Fibroblast of lung (primary cell): ENCODE data around the gene SPATA12. TPM values are rescaled to one million over a fixed set of nuclear protein-coding genes. Genes with fewer than 3 reads are reported as not detected.

Experiments used
- DNase-seq, 2 donors: peaks; one replicate each; pipeline versions ENCODE4 v3.0.0 to v3.0.0-alpha.2; 2010; ENCODE audit warnings: low read depth in 2 of 2
- H2AFZ ChIP-seq: 2 replicates; pipeline ENCODE4 v1.5.1; 2012; ENCODE audit warnings: low read length, control low read depth, inconsistent platforms
- H3K27ac ChIP-seq: 2 replicates; pipeline ENCODE4 v1.5.1; 2011; ENCODE audit warnings: low read length, control low read depth; ENCODE audit not compliant: insufficient read depth
- H3K27me3 ChIP-seq: 2 replicates; pipeline ENCODE4 v1.5.1; 2011; ENCODE audit warnings: mild to moderate bottlenecking, low read length; ENCODE audit not compliant: control insufficient read depth, insufficient read depth
- H3K36me3 ChIP-seq: 2 replicates; pipeline ENCODE4 v1.5.1; 2011; ENCODE audit warnings: low read length; ENCODE audit not compliant: control insufficient read depth, insufficient read depth
- H3K4me1 ChIP-seq: 2 replicates; pipeline ENCODE4 v1.5.1; 2011; ENCODE audit warnings: low read length; ENCODE audit not compliant: control insufficient read depth, insufficient read depth; ENCODE audit errors: extremely low read depth
- H3K4me2 ChIP-seq: 2 replicates; pipeline ENCODE4 v1.5.1; 2011; ENCODE audit warnings: low read length, control low read depth; ENCODE audit not compliant: insufficient read depth; ENCODE audit errors: extremely low read depth
- H3K4me3 ChIP-seq, 4 experiments: fragments of 200-600 bp in 1 of 4; sonication (generic) in 1 of 4; replicated peaks in 1 of 4; 2 replicates each; pipeline ENCODE4 v1.5.1; 2011 to 2016; ENCODE audit warnings: low read length in 4 of 4, low read depth in 3 of 4, mild to moderate bottlenecking in 3 of 4, control low read depth in 2 of 4, inconsistent platforms in 1 of 4, mixed read lengths in 1 of 4; ENCODE audit not compliant: insufficient read depth in 1 of 4; ENCODE audit errors: control extremely low read depth in 1 of 4
- H3K79me2 ChIP-seq: 2 replicates; pipeline ENCODE4 v1.5.1; 2012; ENCODE audit warnings: mild to moderate bottlenecking, low read length, inconsistent platforms; ENCODE audit not compliant: control insufficient read depth, insufficient read depth
- H3K9ac ChIP-seq: 2 replicates; pipeline ENCODE4 v1.5.1; 2011; ENCODE audit warnings: mild to moderate bottlenecking, low read length, control low read depth; ENCODE audit not compliant: insufficient read depth
- H3K9me3 ChIP-seq: 2 replicates; pipeline ENCODE4 v1.5.1; 2012; ENCODE audit warnings: low read depth, low read length; ENCODE audit not compliant: control insufficient read depth, insufficient read depth
- H4K20me1 ChIP-seq: 2 replicates; pipeline ENCODE4 v1.5.1; 2011; ENCODE audit warnings: low read length; ENCODE audit not compliant: control insufficient read depth, insufficient read depth; ENCODE audit errors: extremely low read depth
- CTCF ChIP-seq, 2 donors: IDR thresholded peaks in 1 of 2; conservative IDR thresholded peaks in 1 of 2; 1 replicate in 1 of 2; 2 replicates in 1 of 2; pipeline ENCODE4 v1.5.1; 2011 to 2012; ENCODE audit warnings: low read length in 2 of 2, control low read depth in 1 of 2, inconsistent platforms in 1 of 2, low read depth in 1 of 2, mild to moderate bottlenecking in 1 of 2
- EZH2 ChIP-seq: IDR thresholded peaks from 2 replicates; pipeline ENCODE4 v1.5.1; 2012; ENCODE audit warnings: low read length, control low read depth, mild to moderate bottlenecking; ENCODE audit errors: missing control alignments
- polyA plus RNA-seq, 2 donors: library from polyadenylated mRNA; depleted of rRNA in 1 of 2; stranded (reverse) in 1 of 2; unstranded in 1 of 2; fragments of >200 nt; gene quantifications; 2 replicates each; pipeline ENCODE4 v1.2.1, GENCODE V29; 2011 to 2012; ENCODE audit warnings: missing spikeins in 1 of 2
- total RNA-seq: library from RNA; depleted of rRNA; stranded (reverse); fragments of >200 nt; gene quantifications from 2 replicates; pipeline ENCODE4 v1.2.1, GENCODE V29; 2014

SPATA12 gene
- total and polyA plus RNA-seq, 2 donors (not counting 1 experiment from before 2014, with no cell fraction given): not detected

GRCh38 chr3:57026944-57027343, 33.5 kb upstream of the SPATA12 start:
- H2AFZ ChIP-seq: no peak overlapping the region
- no peak overlapping the region for H3K27ac ChIP-seq
- H4K20me1 ChIP-seq: no peaks in the 10 kb centered on the region
- H3K27me3 ChIP-seq: peaks cover 2% of the 10 kb centered on the region
- H3K4me1 ChIP-seq: no peaks in the 10 kb centered on the region
- H3K9me3 ChIP-seq: no peaks in the 10 kb centered on the region
- H3K4me3 ChIP-seq: no peak overlapping the region
- DNase-seq: peak; percentile 56 to 67
- H3K36me3 ChIP-seq: no peaks in the 10 kb centered on the region
- no peaks in the 10 kb centered on the region for H3K79me2 ChIP-seq
- no peak overlapping the region for H3K9ac ChIP-seq
- TF ChIP-seq CTCF (conservative IDR thresholded peaks at IDR 0.05 in 1 of 2, IDR thresholded peaks at IDR 0.05 in 1 of 2; ENCODE audit: low read depth in 1 of 2, low read length in 2 of 2): no peak
- H3K4me2 ChIP-seq: no peak overlapping the region

- H3K79me2 ChIP-seq: no peaks in the 10 kb centered on the region
- H3K36me3 ChIP-seq: no peaks in the 10 kb centered on the region
- H4K20me1 ChIP-seq: no peaks in the 10 kb centered on the region
- no peak overlapping the region for H3K9ac ChIP-seq
- no peaks in the 10 kb centered on the region for H3K9me3 ChIP-seq
- no peak for TF ChIP-seq EZH2
- TF ChIP-seq CTCF (conservative IDR thresholded peaks at IDR 0.05 in 1 of 2, IDR thresholded peaks at IDR 0.05 in 1 of 2; ENCODE audit: low read depth in 1 of 2, low read length in 2 of 2): no peak
- H2AFZ ChIP-seq: no peak overlapping the region
- H3K27ac ChIP-seq: no peak overlapping the region
- no peak overlapping the region for H3K4me2 ChIP-seq
- H3K27me3 ChIP-seq: no peaks in the 10 kb centered on the region
- H3K4me3 ChIP-seq: no peak overlapping the region
- no peak for DNase-seq
- no peaks in the 10 kb centered on the region for H3K4me1 ChIP-seq
Observed at GRCh38 chr3:57029383-57029782, 31.1 kb upstream of the SPATA12 start.

- Histone ChIP-seq H3K79me2 (no peaks in the 10 kb centered on the region), H3K9me3 (no peaks in the 10 kb centered on the region), H3K9ac (no peak overlapping the region), H2AFZ (no peak overlapping the region), H3K27me3 (no peaks in the 10 kb centered on the region), H3K4me3 (no peak overlapping the region), H3K4me1 (no peaks in the 10 kb centered on the region), H3K4me2 (no peak overlapping the region), H4K20me1 (no peaks in the 10 kb centered on the region), H3K27ac (no peak overlapping the region), H3K36me3 (no peaks in the 10 kb centered on the region)
- DNase-seq: no peak
- TF ChIP-seq CTCF (conservative IDR thresholded peaks at IDR 0.05 in 1 of 2, IDR thresholded peaks at IDR 0.05 in 1 of 2; ENCODE audit: low read depth in 1 of 2, low read length in 2 of 2) (no peak), EZH2 (no peak)
Observed at GRCh38 chr3:57029924-57030323, 30.5 kb upstream of the SPATA12 start.
